PC-3 (cell line): ENCODE measurements around the gene BABAM1. TPM values are rescaled to one million over a fixed set of nuclear protein-coding genes. Genes with fewer than 3 reads are reported as not detected.
A peak's percentile ranks its signal among the peaks of the same experiment; 100 is the strongest.

ENCODE experiments used
- ATAC-seq: fragments of 200-7000 bp; cut with Tn5 transposase; 2 replicates; pipeline ENCODE4 v1.9.1; 2020; ENCODE audit warnings: mild to moderate bottlenecking, moderate library complexity
- BruUV-seq: library from RNA; stranded (reverse); fragments of 400-500 nt; replicated peaks from 2 replicates; lab custom pipeline; 2021; lab: Mats Ljungman, UMichigan
- CTCF ChIA-PET: fragments of 300-600 bp; sonication (Branson Sonifier 250); formaldehyde crosslinking; loops from one replicate; lab custom pipeline; 2022; ENCODE audit warnings: antibody characterized with exemption; lab: Charles Lee
- POLR2A ChIA-PET: fragments of 300-600 bp; sonication (Branson Sonifier 250); formaldehyde crosslinking; loops from one replicate; lab custom pipeline; 2022; ENCODE audit warnings: antibody characterized with exemption; ENCODE audit not compliant: unreplicated experiment; lab: Charles Lee
- DNase-seq: peaks from one replicate; pipeline ENCODE4 v3.0.0-alpha.2; 2015
- H2AFZ ChIP-seq: fragments of 300-600 bp; sonication (generic); 2 replicates; pipeline ENCODE4 v1.6.0; 2016; ENCODE audit warnings: antibody characterized with exemption, low read length
- H3F3A ChIP-seq: fragments of 300-600 bp; sonication (generic); one replicate; pipeline ENCODE4 v1.6.0; 2017; ENCODE audit warnings: antibody characterized with exemption, low read length, control low read depth, mild to moderate bottlenecking; ENCODE audit not compliant: unreplicated experiment
- H3K27ac ChIP-seq: fragments of 300-600 bp; sonication (generic); 2 replicates; pipeline ENCODE4 v1.5.1; 2016; ENCODE audit warnings: mild to moderate bottlenecking, low read length
- H3K27me3 ChIP-seq: fragments of 300-600 bp; sonication (generic); 2 replicates; pipeline ENCODE4 v1.6.1; 2016; ENCODE audit warnings: low read length, mixed read lengths
- H3K36me3 ChIP-seq: fragments of 300-600 bp; sonication (generic); 2 replicates; pipeline ENCODE4 v1.6.1; 2016; ENCODE audit warnings: low read depth, mixed run types, low read length, mixed read lengths
- H3K4me1 ChIP-seq: fragments of 300-600 bp; sonication (generic); 2 replicates; pipeline ENCODE4 v1.5.1; 2016; ENCODE audit warnings: low read length; ENCODE audit not compliant: insufficient read depth
- H3K4me2 ChIP-seq: fragments of 300-600 bp; sonication (generic); 2 replicates; pipeline ENCODE4 v1.6.0; 2016; ENCODE audit warnings: low read length
- H3K4me3 ChIP-seq: fragments of 300-600 bp; sonication (generic); 2 replicates; pipeline ENCODE4 v1.5.1; 2016; ENCODE audit warnings: mild to moderate bottlenecking, low read length, mixed read lengths
- H3K79me2 ChIP-seq: fragments of 300-600 bp; sonication (generic); 2 replicates; pipeline ENCODE4 v1.6.1; 2017; ENCODE audit warnings: low read length, mixed read lengths
- H3K9ac ChIP-seq: fragments of 300-600 bp; sonication (generic); 2 replicates; pipeline ENCODE4 v1.6.0; 2016; ENCODE audit warnings: mild to moderate bottlenecking, low read length
- H3K9me2 ChIP-seq: fragments of 300-600 bp; sonication (generic); replicated peaks from 2 replicates; pipeline ENCODE4 v1.6.1; 2016; ENCODE audit warnings: mixed run types, low read length, mixed read lengths
- H3K9me3 ChIP-seq: fragments of 300-600 bp; sonication (generic); 2 replicates; pipeline ENCODE4 v1.6.1; 2016; ENCODE audit warnings: low read length, mixed read lengths
- H4K20me1 ChIP-seq: fragments of 300-600 bp; sonication (generic); 2 replicates; pipeline ENCODE4 v1.6.1; 2016; ENCODE audit warnings: low read length, mixed read lengths
- CTCF ChIP-seq: fragments of 300-600 bp; sonication (generic); conservative IDR thresholded peaks from 2 replicates; pipeline ENCODE4 v1.5.1; 2017; ENCODE audit warnings: antibody characterized with exemption, low read depth, mild to moderate bottlenecking, low read length
- EZH2 ChIP-seq: fragments of 300-600 bp; sonication (generic); IDR thresholded peaks from one replicate; pipeline ENCODE4 v1.6.1; 2017; ENCODE audit warnings: antibody characterized with exemption, mild to moderate bottlenecking, low read length; ENCODE audit not compliant: unreplicated experiment
- EZH2phosphoT487 ChIP-seq: fragments of 300-600 bp; sonication (generic); IDR thresholded peaks from 2 replicates; pipeline ENCODE4 v1.6.1; 2018; ENCODE audit warnings: mild to moderate bottlenecking, antibody characterized with exemption, low read length, borderline replicate concordance
- intact Hi-C: fragments of 100-400 bp; cut with micrococcal nuclease; formaldehyde crosslinking; loops from 2 replicates; pipeline ENCODE4 v1.9.0; 2023
- total RNA-seq: library from RNA; depleted of rRNA; stranded (reverse); fragments of >200 nt; gene quantifications from 2 replicates; pipeline ENCODE4 v1.2.3, GENCODE V29; 2014

BABAM1 gene
- total RNA-seq, 1 experiment from 2014 or later = 196 TPM

- Histone ChIP-seq H3K9me3 (no peaks in the 10 kb centered on the region), H3K79me2 (peaks cover 6% of the 10 kb centered on the region; the same call in 1 of the 2 replicates), H3K9ac (no peak overlapping the region), H3F3A (no peaks in the 10 kb centered on the region), H3K36me3 (peaks cover 18% of the 10 kb centered on the region), H3K27me3 (no peaks in the 10 kb centered on the region), H3K4me3 (no peak overlapping the region), H4K20me1 (no peaks in the 10 kb centered on the region), H2AFZ (no peak overlapping the region), H3K4me2 (no peak overlapping the region), H3K27ac (no peak overlapping the region), H3K9me2 (no peaks in the 10 kb centered on the region), H3K4me1 (no peaks in the 10 kb centered on the region)
- DNase-seq (no peak), ATAC-seq (no peak)
- ChIA-PET CTCF (no interaction called here), POLR2A (no interaction called here)
- no TSS peak for BruUV-seq
- TF ChIP-seq EZH2 (no peak), CTCF (no peak), EZH2phosphoT487 (no peak)
- intact Hi-C loops = no loop called here
These were observed 56.2 kb downstream of the BABAM1 start for GRCh38 chr19:17323300-17323963.

GRCh38 chr19:17323964-17324332, 56.7 kb downstream of the BABAM1 start:
- ATAC-seq = no peak
- H3K9ac ChIP-seq = no peak overlapping the region
- no peaks in the 10 kb centered on the region for H3K4me1 ChIP-seq
- no peaks in the 10 kb centered on the region for H4K20me1 ChIP-seq
- BruUV-seq = no TSS peak
- no peaks in the 10 kb centered on the region for H3K9me2 ChIP-seq
- no peak overlapping the region for H3K4me2 ChIP-seq
- H2AFZ ChIP-seq = no peak overlapping the region
- ChIA-PET POLR2A (no interaction called here), CTCF (no interaction called here)
- H3K79me2 ChIP-seq = peaks cover 1% of the 10 kb centered on the region; the same call in 1 of the 2 replicates
- TF ChIP-seq EZH2 = no peak
- H3K27ac ChIP-seq = no peak overlapping the region
- no peak for DNase-seq
- H3F3A ChIP-seq = no peaks in the 10 kb centered on the region
- H3K4me3 ChIP-seq = no peak overlapping the region
- H3K36me3 ChIP-seq = peaks cover 17% of the 10 kb centered on the region
- intact Hi-C loops = no loop called here
- H3K27me3 ChIP-seq = no peaks in the 10 kb centered on the region
- no peaks in the 10 kb centered on the region for H3K9me3 ChIP-seq

DNA sequence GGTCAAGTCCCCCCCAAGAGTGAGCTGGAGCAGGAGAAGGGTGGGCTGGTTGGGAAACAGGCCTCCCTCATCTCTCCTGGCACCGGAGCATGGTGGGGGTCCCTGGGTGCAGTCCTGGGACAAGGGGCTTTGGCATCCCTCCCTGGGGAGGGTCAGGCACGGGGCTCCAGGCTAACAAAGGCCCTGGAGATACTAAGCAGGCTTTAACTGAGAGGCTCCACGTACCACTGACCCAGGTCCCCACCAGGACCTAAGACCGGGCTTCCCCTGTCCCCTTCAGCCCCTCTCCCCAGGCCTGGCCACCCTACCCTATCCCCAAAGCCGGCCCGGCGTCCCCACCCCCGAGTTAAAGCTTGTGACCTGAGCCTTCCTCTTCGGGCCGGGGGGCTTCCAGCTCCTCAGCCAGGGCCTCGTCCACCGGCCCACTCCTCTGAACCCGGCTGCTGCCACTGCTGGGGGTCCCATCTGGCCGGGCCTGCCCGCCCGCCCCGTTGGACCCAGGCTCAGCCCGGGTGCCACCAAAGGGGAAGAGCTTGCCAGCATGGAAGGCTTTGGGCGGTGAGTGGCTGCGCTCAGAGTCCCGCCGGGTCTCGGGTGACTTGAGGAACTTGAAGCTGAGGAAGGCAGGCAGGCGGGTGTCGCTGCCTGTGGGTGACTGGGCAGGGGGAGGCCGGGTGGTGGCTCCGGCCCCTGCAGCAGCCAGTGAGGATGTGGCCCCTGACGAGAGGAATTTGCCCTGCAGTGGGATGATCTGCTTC, 57.3 kb downstream of the BABAM1 start:
- H3K9me2 ChIP-seq = no peaks in the 10 kb centered on the region
- no peaks in the 10 kb centered on the region for H3K4me1 ChIP-seq
- intact Hi-C loops = no loop called here
- H3K36me3 ChIP-seq = peaks cover 12% of the 10 kb centered on the region
- H3K27ac ChIP-seq = no peak overlapping the region
- no peak overlapping the region for H3K4me2 ChIP-seq
- ChIA-PET CTCF (no interaction called here), POLR2A (no interaction called here)
- no peak overlapping the region for H3K4me3 ChIP-seq
- DNase-seq = no peak
- ATAC-seq = no peak
- BruUV-seq = TSS peak; percentile 29
- H4K20me1 ChIP-seq = no peaks in the 10 kb centered on the region
- no peaks in the 10 kb centered on the region for H3K9me3 ChIP-seq
- TF ChIP-seq CTCF (no peak), EZH2phosphoT487 (no peak), EZH2 (no peak)
- H3K27me3 ChIP-seq = no peaks in the 10 kb centered on the region
- H2AFZ ChIP-seq = no peak overlapping the region
- no peaks in the 10 kb centered on the region for H3F3A ChIP-seq
- H3K9ac ChIP-seq = no peak overlapping the region
- H3K79me2 ChIP-seq = no peaks in the 10 kb centered on the region
